SK-N-SH (cell line): ENCODE results near the gene CCDC91.

Source experiments
- CTCF ChIP-seq: fragments of 200-600 bp; sonication (generic); IDR thresholded peaks from 2 replicates; pipeline ENCODE4 v1.6.1; 2017; ENCODE audit warnings: antibody characterized with exemption, mild to moderate bottlenecking, moderate library complexity
- EP300 ChIP-seq, 2 experiments: IDR thresholded peaks; 2 replicates each; pipeline versions ENCODE4 v1.4.0 to v1.6.1; 2012; ENCODE audit warnings: borderline replicate concordance in 1 of 2, low read depth in 1 of 2, low read length in 1 of 2
- YY1 ChIP-seq: IDR thresholded peaks from 2 replicates; pipeline ENCODE4 v1.4.0; 2012; ENCODE audit warnings: low read depth, mild to moderate bottlenecking

GRCh38 chr12:28346567-28346966 lies 156.3 kb downstream of the CCDC91 start:
- TF ChIP-seq CTCF (no peak), YY1 (no peak), EP300 (IDR thresholded peaks at IDR 0.05; ENCODE audit: borderline replicate concordance in 1 of 2, low read depth in 1 of 2, low read length in 1 of 2) (no peak)
